Neuron (in vitro differentiated cells): ENCODE measurements around the gene CEACAM16.
"Not testable (repeated sequence)": the region's sequence is repeated elsewhere in the genome, so short reads cannot be mapped to it uniquely, and the experiment has no call there.

ENCODE experiments used
- H2AFZ ChIP-seq: one replicate; pipeline ENCODE4 v1.6.1; 2013; ENCODE audit warnings: low read depth, mild to moderate bottlenecking, inconsistent platforms, low read length, moderate library complexity
- H3K27me3 ChIP-seq: one replicate; pipeline ENCODE4 v1.6.1; 2013; ENCODE audit warnings: low read length; ENCODE audit not compliant: insufficient read depth
- H3K36me3 ChIP-seq: one replicate; pipeline ENCODE4 v1.6.1; 2013; ENCODE audit warnings: low read length; ENCODE audit not compliant: insufficient read depth
- H3K4me1 ChIP-seq: one replicate; pipeline ENCODE4 v1.6.1; 2013; ENCODE audit warnings: low read length; ENCODE audit not compliant: insufficient read depth
- H3K4me3 ChIP-seq: 2 replicates; pipeline ENCODE4 v1.5.1; 2013; ENCODE audit warnings: mild to moderate bottlenecking, low read length, moderate library complexity
- H3K9me3 ChIP-seq: one replicate; pipeline ENCODE4 v1.6.1; 2013; ENCODE audit warnings: low read length

The CEACAM16 gene

DNA sequence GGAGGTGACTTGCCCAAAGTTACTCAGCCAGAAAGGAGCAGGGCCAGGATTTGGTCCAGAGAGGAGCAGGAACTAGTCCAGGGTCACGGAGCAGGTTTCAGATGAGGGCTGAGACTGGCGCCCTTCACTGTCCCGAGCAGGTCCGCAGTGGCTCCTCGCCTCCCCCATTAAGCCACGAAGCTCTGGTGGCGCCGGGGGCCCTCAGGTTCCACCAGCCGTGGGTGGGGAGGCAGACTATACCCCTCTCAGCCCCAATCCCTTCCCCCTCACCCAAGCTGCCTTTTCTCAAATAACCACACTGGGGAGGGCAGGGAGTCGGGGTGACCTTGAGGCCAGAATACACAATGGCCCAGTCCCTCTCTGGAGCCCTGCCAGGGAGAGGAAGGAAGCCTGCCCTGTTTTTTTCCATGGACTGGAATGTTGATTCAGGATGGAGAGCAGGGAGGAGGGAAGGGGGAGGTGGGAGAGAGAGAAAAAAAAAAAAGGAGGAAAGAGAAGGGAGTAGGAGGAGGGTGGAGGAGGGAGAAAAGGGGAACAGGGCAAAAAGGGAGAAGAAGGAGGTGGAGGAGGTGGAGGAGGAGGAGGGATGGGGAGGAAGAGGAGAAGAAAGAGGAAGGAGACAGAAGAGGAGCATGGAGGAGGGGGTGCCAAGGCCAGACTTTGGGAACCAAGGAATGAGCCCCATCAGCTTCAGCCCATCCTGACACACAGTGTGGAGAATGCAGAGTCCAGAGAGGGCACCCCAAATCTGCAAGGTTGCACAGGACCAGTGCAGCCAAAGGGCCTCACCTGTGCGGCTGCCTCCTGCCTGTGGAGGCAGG, 19.7 kb downstream of the CEACAM16 start:
- Histone ChIP-seq H3K27me3 (no peaks in the 10 kb centered on the region), H2AFZ (peak overlapping the region; percentile 87), H3K9me3 (no peaks in the 10 kb centered on the region), H3K4me3 (no peak overlapping the region), H3K4me1 (peaks cover 12% of the 10 kb centered on the region), H3K36me3 (no peaks in the 10 kb centered on the region)

DNA sequence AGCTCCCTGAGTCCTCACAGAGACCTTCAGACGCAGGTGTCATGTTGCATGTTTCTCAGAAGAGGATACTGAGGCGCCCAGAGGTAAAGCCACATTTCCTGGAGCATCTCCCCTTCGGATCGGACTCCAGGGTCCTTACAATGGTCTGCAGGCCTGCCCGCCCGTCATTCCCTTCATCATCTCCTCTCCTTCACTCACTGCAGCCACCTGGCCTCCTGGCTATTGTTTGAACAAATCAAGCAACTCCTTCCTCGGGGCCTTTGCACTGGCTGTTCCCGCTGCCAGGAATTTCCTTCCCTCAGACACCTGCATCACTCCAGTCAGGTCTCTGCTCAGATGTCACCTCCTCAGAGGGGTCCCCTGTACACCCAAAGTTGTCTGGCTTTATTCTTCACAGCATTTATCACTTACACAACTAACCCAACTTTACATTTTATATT, 20.3 kb downstream of the CEACAM16 start:
- Histone ChIP-seq H3K36me3 (no peaks in the 10 kb centered on the region), H3K9me3 (no peaks in the 10 kb centered on the region), H3K27me3 (no peaks in the 10 kb centered on the region), H3K4me3 (no peak overlapping the region), H2AFZ (no peak overlapping the region), H3K4me1 (peaks cover 12% of the 10 kb centered on the region)

DNA sequence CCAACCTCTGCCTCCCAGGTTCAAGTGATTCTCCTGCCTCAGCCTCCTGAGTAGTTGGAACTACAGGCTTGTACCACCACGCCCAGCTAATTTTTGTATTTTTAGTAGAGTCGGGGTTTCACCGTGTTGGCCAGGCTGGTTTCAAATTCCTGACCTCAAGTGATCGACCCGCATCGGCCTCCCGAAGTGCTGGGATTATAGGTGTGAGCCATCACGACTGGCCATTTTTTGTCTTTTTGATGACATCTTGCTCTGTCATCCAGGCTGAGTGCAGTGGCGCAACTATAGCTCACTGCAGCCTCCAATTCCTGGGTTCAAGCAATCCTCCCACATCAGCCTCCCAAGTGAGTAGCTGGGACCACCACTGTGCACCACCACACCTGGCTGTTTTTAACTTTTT, 21.4 kb downstream of the CEACAM16 start:
- H3K4me3 ChIP-seq, H2AFZ ChIP-seq, H3K36me3 ChIP-seq: not testable (repeated sequence)

DNA sequence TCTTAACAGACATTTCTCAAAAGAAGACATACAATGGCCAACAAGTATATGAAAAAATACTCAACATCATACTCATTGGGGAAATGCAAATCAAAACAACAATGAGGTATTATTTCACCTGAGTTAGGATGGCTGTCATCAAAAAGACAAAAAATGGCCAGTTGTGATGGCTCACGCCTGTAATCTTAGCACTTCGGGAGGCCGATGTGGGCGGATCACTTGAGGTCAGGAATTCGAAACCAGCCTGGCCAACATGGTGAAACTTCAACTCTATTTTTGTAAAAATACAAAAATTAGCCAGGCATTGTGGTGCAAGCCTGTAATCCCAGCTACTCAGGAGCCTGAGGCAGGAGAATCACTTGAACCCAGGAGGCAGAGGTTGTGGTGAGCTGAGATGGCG, 22.0 kb downstream of the CEACAM16 start:
- Histone ChIP-seq H3K4me1 (peaks cover 12% of the 10 kb centered on the region), H3K4me3 (no peak overlapping the region), H2AFZ (no peak overlapping the region), H3K36me3 (no peaks in the 10 kb centered on the region), H3K27me3 (no peaks in the 10 kb centered on the region), H3K9me3 (no peaks in the 10 kb centered on the region)

More for the DNA sequence above, 21.4 kb downstream of the CEACAM16 start:
- not testable (repeated sequence) for H3K9me3 ChIP-seq, H3K27me3 ChIP-seq
- peaks cover 12% of the 10 kb centered on the region for H3K4me1 ChIP-seq

DNA sequence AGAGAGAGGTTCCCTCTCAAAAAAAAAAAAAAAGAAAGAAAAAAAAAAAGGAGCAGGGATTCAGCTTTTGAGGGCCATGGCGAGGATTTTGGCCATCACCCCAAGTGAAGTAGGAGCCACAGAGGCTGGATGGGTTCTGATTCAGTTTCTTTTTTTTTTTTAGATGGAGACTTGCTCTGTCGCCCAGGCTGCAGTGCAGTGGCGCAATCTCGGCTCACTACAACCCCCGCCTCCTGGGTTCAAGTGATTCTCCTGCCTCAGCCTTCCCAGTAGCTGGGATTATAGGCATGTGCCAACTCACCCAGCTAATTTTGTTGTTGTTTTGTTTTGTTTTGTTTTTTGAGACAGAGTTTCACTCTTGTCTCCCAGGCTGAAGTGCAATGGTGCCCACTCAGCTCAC, 22.4 kb downstream of the CEACAM16 start:
- not testable (repeated sequence) for H3K4me3 ChIP-seq, H3K27me3 ChIP-seq, H3K36me3 ChIP-seq, H2AFZ ChIP-seq, H3K9me3 ChIP-seq
- H3K4me1 ChIP-seq, result peaks cover 12% of the 10 kb centered on the region

DNA sequence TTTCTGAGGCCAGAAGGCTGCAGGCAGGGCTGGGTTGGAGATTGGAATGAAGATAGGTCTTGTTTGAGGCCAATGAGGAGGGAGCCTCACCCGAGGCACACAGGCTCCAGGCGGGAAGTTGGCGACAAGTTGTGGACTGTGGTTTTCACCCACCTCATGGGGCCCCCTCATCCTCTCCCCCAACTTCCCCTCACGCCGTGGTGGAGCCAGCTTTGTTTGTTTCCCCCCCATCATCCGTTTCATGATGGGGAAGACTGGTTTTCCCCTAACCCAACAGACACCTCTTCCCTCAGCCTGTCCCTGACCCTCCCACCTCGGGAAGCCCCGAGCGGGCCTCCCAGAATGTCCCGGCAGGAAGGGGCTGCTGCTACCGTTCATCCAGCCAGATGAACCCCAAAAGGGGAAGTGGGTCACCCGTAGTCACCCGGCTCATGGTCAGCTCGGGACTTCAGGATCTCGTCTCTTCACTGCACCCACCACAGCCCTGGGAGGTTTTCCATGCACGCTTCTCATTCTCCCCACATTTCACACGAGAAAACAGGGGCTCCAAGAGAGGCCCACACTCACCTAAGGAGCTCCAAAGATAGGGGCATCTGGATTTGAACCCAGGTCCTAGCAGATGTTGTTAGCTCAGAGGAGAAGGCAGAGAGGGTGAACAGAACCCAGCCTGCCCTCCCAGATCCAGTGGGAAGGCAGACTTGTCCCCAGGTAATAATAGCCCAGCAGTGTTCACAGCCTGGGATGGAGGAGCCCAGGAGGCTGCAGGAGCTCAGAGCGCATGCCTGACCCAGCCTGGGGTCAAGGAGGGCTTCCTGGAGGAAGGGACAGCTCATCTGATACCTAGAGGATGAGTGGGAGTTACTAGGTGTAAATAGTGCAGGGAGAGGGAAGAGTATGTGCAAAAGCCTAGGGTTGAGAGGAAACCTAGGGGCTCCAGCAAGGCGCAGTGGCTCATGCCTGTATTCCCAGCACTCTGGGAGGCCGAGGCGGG, 23.5 kb downstream of the CEACAM16 start:
- H3K4me1 ChIP-seq, result peaks cover 12% of the 10 kb centered on the region
- H3K36me3 ChIP-seq, result no peaks in the 10 kb centered on the region
- no peak overlapping the region for H2AFZ ChIP-seq
- no peaks in the 10 kb centered on the region for H3K9me3 ChIP-seq
- no peak overlapping the region for H3K4me3 ChIP-seq
- no peaks in the 10 kb centered on the region for H3K27me3 ChIP-seq

DNA sequence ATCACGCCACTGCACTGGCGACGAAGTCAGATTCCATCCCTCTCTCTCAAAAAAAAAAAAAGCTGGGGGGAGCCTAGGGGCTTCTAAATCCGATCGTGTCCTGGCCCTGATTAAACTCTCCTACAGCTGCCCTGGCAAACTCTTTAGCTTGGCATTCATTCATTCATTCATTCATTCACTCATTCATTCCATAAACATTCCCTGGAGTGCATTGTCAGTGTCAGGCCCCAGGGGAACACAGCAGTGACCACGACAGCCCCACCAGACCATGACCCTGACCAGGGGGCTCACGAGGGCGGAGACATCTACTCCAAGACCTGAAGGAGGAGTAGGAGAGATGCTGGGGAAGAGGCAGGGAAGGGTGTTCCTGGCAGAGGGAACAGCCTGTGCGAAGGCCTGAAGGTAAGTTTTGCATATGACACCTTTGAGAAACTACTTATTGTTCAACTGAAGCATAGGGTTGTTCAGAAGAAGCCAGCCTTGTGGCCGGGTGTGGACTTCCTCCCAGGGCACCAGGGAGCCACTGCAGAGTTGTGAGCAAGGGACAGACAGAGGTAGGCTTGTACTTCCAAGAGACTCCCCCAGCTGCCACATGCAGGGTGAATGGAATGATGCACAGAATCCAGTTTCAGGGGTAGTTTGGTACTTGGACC, 24.5 kb downstream of the CEACAM16 start:
- Histone ChIP-seq H3K36me3 (no peaks in the 10 kb centered on the region), H2AFZ (no peak overlapping the region)

DNA sequence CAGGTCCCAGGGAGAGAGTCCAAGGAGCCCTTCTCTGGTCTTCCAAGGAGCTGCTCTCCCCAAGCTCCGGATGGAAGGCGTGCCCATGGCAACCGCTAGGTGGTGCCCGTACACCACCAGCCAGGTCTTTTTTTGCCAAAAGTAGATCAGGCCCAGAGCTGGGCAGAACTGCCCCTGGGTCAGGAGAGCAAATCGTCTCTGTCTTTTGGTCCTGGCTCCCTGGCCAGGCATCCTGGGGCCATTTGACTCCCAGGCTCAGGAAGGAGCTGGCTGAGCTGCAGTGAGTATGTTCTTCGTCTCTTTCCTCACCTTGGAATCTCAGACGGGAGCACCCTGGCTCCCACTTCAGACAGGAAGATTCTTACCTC, 25.0 kb downstream of the CEACAM16 start:
- Histone ChIP-seq H3K27me3 (no peaks in the 10 kb centered on the region), H3K36me3 (no peaks in the 10 kb centered on the region), H3K4me3 (no peak overlapping the region), H2AFZ (no peak overlapping the region), H3K4me1 (peaks cover 3% of the 10 kb centered on the region), H3K9me3 (no peaks in the 10 kb centered on the region)

More for the DNA sequence above, 24.5 kb downstream of the CEACAM16 start:
- Histone ChIP-seq H3K9me3 (no peaks in the 10 kb centered on the region), H3K4me1 (peaks cover 9% of the 10 kb centered on the region), H3K27me3 (no peaks in the 10 kb centered on the region), H3K4me3 (no peak overlapping the region)

DNA sequence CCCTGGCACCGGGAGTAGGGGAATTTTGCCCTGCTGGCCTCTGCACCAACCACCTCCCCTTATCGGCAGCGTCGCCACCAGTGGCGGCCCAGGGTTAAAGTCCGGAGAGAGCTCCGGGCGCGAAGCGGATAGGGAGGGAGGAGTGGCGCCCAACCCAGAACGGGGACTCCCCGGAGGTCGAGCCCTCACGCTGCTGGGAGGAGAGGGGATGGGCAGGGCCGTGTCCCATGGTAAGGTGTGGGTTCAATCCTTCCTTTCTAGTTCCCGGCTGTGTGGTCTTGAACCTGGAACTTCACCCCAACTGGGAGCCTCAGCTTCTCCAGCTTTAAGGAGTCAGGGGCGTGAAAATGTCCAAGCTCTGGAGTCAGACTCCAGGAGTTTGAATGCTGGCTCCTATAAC, 26.3 kb downstream of the CEACAM16 start:
- Histone ChIP-seq H3K4me1 (no peaks in the 10 kb centered on the region), H3K36me3 (no peaks in the 10 kb centered on the region), H3K9me3 (no peaks in the 10 kb centered on the region), H3K27me3 (no peaks in the 10 kb centered on the region), H3K4me3 (no peak overlapping the region), H2AFZ (no peak overlapping the region)

DNA sequence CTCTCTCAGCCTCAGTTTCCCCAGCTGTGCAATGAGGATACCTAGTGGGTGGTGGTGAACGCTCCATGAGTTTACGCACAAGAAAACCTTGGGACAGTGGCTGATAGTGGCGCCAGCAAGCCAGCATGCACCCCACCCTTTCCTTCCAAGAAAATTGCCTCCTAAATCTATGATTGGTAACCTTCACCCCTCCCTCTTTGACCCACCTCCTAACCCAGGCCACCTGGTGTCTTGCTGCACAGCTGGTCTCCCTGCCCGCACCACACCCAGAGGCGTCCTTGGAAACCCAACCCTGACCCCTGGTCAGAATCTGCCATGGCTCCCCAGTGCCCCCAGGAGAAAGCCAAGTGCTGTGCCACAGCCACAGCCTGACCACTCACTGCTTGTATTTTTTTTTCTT, 26.7 kb downstream of the CEACAM16 start:
- H3K9me3 ChIP-seq, result no peaks in the 10 kb centered on the region
- no peak overlapping the region for H3K4me3 ChIP-seq
- H3K4me1 ChIP-seq, result no peaks in the 10 kb centered on the region
- no peaks in the 10 kb centered on the region for H3K36me3 ChIP-seq
- no peak overlapping the region for H2AFZ ChIP-seq
- no peaks in the 10 kb centered on the region for H3K27me3 ChIP-seq

DNA sequence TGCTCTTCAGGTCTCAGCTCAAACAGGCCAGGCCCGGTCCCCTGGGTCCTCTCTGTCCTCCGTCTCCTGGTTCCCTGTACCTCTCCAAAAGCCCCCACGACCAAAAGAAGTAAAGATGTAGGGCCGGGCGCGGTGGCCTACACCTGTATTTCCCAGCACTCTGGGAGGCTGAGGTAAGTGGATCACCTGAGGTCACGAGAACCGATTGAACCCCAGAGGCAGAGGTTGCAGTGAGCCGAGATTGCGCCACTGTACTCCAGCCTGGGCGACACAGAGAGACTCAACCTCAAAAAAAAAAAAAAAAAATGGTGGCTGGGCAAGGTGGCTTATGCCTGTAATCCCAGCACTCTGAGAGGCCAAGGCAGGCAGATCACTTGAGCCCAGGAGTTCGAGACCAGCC, 27.5 kb downstream of the CEACAM16 start:
- H3K36me3 ChIP-seq, result no peaks in the 10 kb centered on the region
- H3K27me3 ChIP-seq, result no peaks in the 10 kb centered on the region
- H3K4me3 ChIP-seq, result no peak overlapping the region
- no peaks in the 10 kb centered on the region for H3K9me3 ChIP-seq
- no peak overlapping the region for H2AFZ ChIP-seq
- no peaks in the 10 kb centered on the region for H3K4me1 ChIP-seq

DNA sequence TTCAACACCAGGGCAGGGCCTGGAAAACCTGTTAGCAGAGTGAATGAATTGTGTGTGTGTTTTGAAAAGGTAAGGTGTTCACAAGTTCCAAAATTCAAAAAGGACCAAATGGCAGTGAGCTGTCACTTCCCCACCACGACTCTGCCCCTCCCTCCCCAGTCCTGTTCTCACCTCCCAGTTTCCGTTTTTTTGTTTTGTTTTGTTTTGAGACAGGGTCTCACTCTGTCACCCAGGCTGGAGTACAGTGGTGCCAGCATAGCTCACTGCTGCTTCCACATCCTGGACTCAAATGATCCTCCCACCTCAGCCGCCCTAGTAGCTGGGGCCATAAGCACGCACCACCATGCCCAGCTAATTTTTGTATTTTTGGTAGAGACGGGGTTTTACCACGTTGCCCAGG, 29.2 kb downstream of the CEACAM16 start:
- no peak overlapping the region for H3K4me3 ChIP-seq
- no peaks in the 10 kb centered on the region for H3K27me3 ChIP-seq
- H3K9me3 ChIP-seq, result no peaks in the 10 kb centered on the region
- H2AFZ ChIP-seq, result no peak overlapping the region
- no peaks in the 10 kb centered on the region for H3K4me1 ChIP-seq
- no peaks in the 10 kb centered on the region for H3K36me3 ChIP-seq

DNA sequence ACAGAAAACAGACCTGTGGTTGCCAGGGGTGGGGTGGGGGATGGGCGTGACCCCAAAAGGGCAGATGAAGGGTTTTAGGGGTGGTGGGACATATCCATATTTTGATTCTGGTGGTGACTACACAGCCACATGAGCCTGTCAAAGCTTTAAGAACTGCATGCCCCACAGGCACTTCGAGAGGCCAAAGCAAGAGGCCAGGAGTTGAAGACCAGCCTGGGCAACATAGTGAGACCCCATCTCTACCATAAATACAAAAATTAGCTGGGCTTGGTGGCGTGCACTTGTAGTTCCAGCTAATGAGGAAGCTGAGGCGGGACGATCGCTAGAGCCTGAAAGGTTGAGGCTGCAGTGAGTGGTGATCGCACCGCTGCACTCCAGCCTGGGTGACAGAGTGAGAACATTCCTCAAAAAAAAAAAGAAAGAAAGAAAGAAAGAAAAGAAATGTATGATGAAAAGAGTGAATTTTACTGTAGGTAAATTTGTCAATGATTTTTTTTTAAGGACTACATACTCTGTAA, 30.6 kb downstream of the CEACAM16 start:
- Histone ChIP-seq H3K4me3 (no peak overlapping the region), H3K36me3 (no peaks in the 10 kb centered on the region), H3K9me3 (no peaks in the 10 kb centered on the region), H2AFZ (no peak overlapping the region), H3K27me3 (no peaks in the 10 kb centered on the region), H3K4me1 (no peaks in the 10 kb centered on the region)
